SK-N-SH (cell line): ENCODE results near the gene ORMDL3. TPM values are rescaled to one million over a fixed set of nuclear protein-coding genes. Genes with fewer than 3 reads are reported as not detected.

Source experiments
- CTCF ChIA-PET: fragments of 300-600, 350-600 bp; formaldehyde crosslinking; extraction: SDS; loops from one replicate; lab custom pipeline; 2021; lab: Yijun Ruan, JAX
- POLR2A ChIA-PET: fragments of 350-600 bp; sonication (Branson Sonifier 250); formaldehyde crosslinking; extraction: SDS; loops from one replicate; lab custom pipeline; 2020; ENCODE audit warnings: antibody characterized with exemption, inconsistent platforms; lab: Yijun Ruan, JAX
- DNase-seq: peaks from one replicate; pipeline ENCODE4 v3.0.0; 2012
- H2AFZ ChIP-seq: fragments of 200-600 bp; sonication (generic); 2 replicates; pipeline ENCODE4 v1.8.1; 2016; ENCODE audit warnings: antibody characterized with exemption, mild to moderate bottlenecking, low read depth
- H3F3A ChIP-seq: fragments of 200-600 bp; sonication (generic); replicated peaks from 2 replicates; pipeline ENCODE3; 2016; ENCODE audit warnings: antibody characterized with exemption, mild to moderate bottlenecking; ENCODE audit not compliant: insufficient read depth
- H3K27ac ChIP-seq, 2 experiments: fragments of 200-500 bp in 1 of 2; fragments of 200-600 bp in 1 of 2; sonication (Bioruptor generic) in 1 of 2; sonication (generic), shearing (Covaris generic) in 1 of 2; 2 replicates each; pipeline versions ENCODE4 v1.5.1 to v1.6.1; 2014 to 2016; ENCODE audit warnings: low read depth in 2 of 2, inconsistent platforms in 1 of 2, low read length in 1 of 2, mild to moderate bottlenecking in 1 of 2, mixed read lengths in 1 of 2
- H3K27me3 ChIP-seq: fragments of 200-600 bp; sonication (generic), shearing (Covaris generic); 2 replicates; pipeline ENCODE4 v1.6.1; 2016; ENCODE audit warnings: mixed run types; ENCODE audit not compliant: insufficient read depth
- H3K36me3 ChIP-seq, 2 experiments: fragments of 200-500 bp in 1 of 2; fragments of 200-600 bp in 1 of 2; sonication (Bioruptor generic) in 1 of 2; sonication (generic) in 1 of 2; replicated peaks in 1 of 2; 2 replicates each; pipeline versions ENCODE3 to v1.5.1; 2014 to 2016; ENCODE audit warnings: low read length in 1 of 2, mild to moderate bottlenecking in 1 of 2; ENCODE audit not compliant: insufficient read depth in 2 of 2, control insufficient read depth in 1 of 2
- H3K4me1 ChIP-seq, 2 experiments: fragments of 200-500 bp in 1 of 2; fragments of 200-600 bp in 1 of 2; sonication (Bioruptor generic) in 1 of 2; sonication (generic), shearing (Covaris generic) in 1 of 2; 2 replicates each; pipeline versions ENCODE4 v1.5.1 to v1.6.1; 2014 to 2016; ENCODE audit warnings: low read depth in 1 of 2, low read length in 1 of 2, mixed run types in 1 of 2; ENCODE audit not compliant: insufficient read depth in 2 of 2, control insufficient read depth in 1 of 2
- H3K4me2 ChIP-seq: fragments of 200-600 bp; sonication (generic), shearing (Covaris generic); 2 replicates; pipeline ENCODE4 v1.6.1; 2017; ENCODE audit warnings: mixed run types
- H3K4me3 ChIP-seq, 2 experiments: fragments of 200-500 bp in 1 of 2; fragments of 200-600 bp in 1 of 2; sonication (Bioruptor generic) in 1 of 2; sonication (generic), shearing (Covaris generic) in 1 of 2; 2 replicates each; pipeline versions ENCODE4 v1.5.1 to v1.8.1; 2014 to 2016; ENCODE audit warnings: low read depth in 2 of 2, inconsistent platforms in 1 of 2, low read length in 1 of 2, mild to moderate bottlenecking in 1 of 2, mixed read lengths in 1 of 2, moderate library complexity in 1 of 2
- H3K79me2 ChIP-seq: fragments of 200-600 bp; sonication (generic); 2 replicates; pipeline ENCODE4 v1.8.1; 2017; ENCODE audit warnings: mild to moderate bottlenecking; ENCODE audit not compliant: insufficient read depth
- H3K9ac ChIP-seq: fragments of 200-600 bp; sonication (generic); 2 replicates; pipeline ENCODE4 v1.6.1; 2017; ENCODE audit warnings: mixed run types
- H3K9me2 ChIP-seq: fragments of 200-600 bp; sonication (generic); 2 replicates; pipeline ENCODE4 v1.6.1; 2017; ENCODE audit warnings: mixed run types
- H3K9me3 ChIP-seq: fragments of 200-600 bp; sonication (generic); 2 replicates; pipeline ENCODE4 v1.6.1; 2017; ENCODE audit warnings: mixed run types, mild to moderate bottlenecking, moderate library complexity
- H4K20me1 ChIP-seq: fragments of 200-600 bp; sonication (generic); 2 replicates; pipeline ENCODE4 v1.6.1; 2017; ENCODE audit warnings: mild to moderate bottlenecking, mixed run types; ENCODE audit not compliant: insufficient read depth
- CHD2 ChIP-seq: fragments of 150-350 bp; IDR thresholded peaks from 2 replicates; pipeline ENCODE4 v1.6.1; 2018; ENCODE audit warnings: low read length; ENCODE audit not compliant: partially characterized antibody
- ELF1 ChIP-seq: IDR thresholded peaks from 2 replicates; pipeline ENCODE4 v1.4.0; 2012
- EZH2phosphoT487 ChIP-seq: fragments of 200-600 bp; sonication (generic); IDR thresholded peaks from 2 replicates; pipeline ENCODE4 v1.6.1; 2017; ENCODE audit warnings: low read depth, mixed run types, mild to moderate bottlenecking, antibody characterized with exemption, moderate library complexity, borderline replicate concordance
- FOSL2 ChIP-seq: IDR thresholded peaks from 2 replicates; pipeline ENCODE4 v1.4.0; 2012; ENCODE audit warnings: low read depth, mild to moderate bottlenecking, moderate library complexity, borderline replicate concordance
- FOXJ3 ChIP-seq: sonication (generic); formaldehyde crosslinking; IDR thresholded peaks from 2 replicates; pipeline ENCODE4 v1.5.1; 2020; ENCODE audit warnings: mild to moderate bottlenecking, missing genetic modification reagents
- GABPA ChIP-seq: IDR thresholded peaks from 2 replicates; pipeline ENCODE4 v1.4.0; 2012; ENCODE audit warnings: low read depth, mild to moderate bottlenecking
- MXI1 ChIP-seq: IDR thresholded peaks from 2 replicates; pipeline ENCODE4 v1.6.1; 2012; ENCODE audit warnings: mild to moderate bottlenecking, low read depth, low read length, improper control_type of control experiment
- NRF1 ChIP-seq: IDR thresholded peaks from 2 replicates; pipeline ENCODE4 v1.6.1; 2012; ENCODE audit warnings: low read depth, mild to moderate bottlenecking, low read length
- RAD21 ChIP-seq: IDR thresholded peaks from 2 replicates; pipeline ENCODE4 v1.6.1; 2012; ENCODE audit warnings: mild to moderate bottlenecking, low read length
- RCOR1 ChIP-seq: fragments of 150-350 bp; IDR thresholded peaks from 2 replicates; pipeline ENCODE4 v1.6.1; 2017; ENCODE audit warnings: antibody characterized with exemption, low read length
- RFX5 ChIP-seq: IDR thresholded peaks from 2 replicates; pipeline ENCODE4 v1.6.1; 2012; ENCODE audit warnings: mild to moderate bottlenecking, improper control_type of control experiment, low read length
- RXRA ChIP-seq: IDR thresholded peaks from 2 replicates; pipeline ENCODE4 v1.4.0; 2012; ENCODE audit warnings: low read depth, mild to moderate bottlenecking, borderline replicate concordance
- SIN3A ChIP-seq: IDR thresholded peaks from 2 replicates; pipeline ENCODE4 v1.6.1; 2012; ENCODE audit warnings: low read depth, mild to moderate bottlenecking, low read length, moderate library complexity, borderline replicate concordance
- SMC3 ChIP-seq: IDR thresholded peaks from 2 replicates; pipeline ENCODE4 v1.6.1; 2012; ENCODE audit warnings: low read depth, low read length, improper control_type of control experiment
- TAF1 ChIP-seq: IDR thresholded peaks from 2 replicates; pipeline ENCODE4 v1.6.1; 2012; ENCODE audit warnings: low read depth, mild to moderate bottlenecking, low read length, moderate library complexity, borderline replicate concordance
- TCF12 ChIP-seq: IDR thresholded peaks from 2 replicates; pipeline ENCODE4 v1.4.0; 2012
- WGBS: methylation state at CpG from one replicate; pipeline ENCODE4 v1.1.6; 2017; ENCODE audit warnings: low lambda C conversion rate; 5-methylcytosine and 5-hydroxymethylcytosine counted together
- polyA plus RNA-seq, 3 experiments: library from polyadenylated mRNA; depleted of rRNA; stranded (reverse); fragments of >200 nt; gene quantifications; 2 replicates each; pipeline ENCODE4 v1.2.3, GENCODE V29; 2012
- TF ChIP-seq, protein P1 (sequence below): IDR thresholded peaks from 2 replicates; pipeline ENCODE4 v1.4.0; 2012; ENCODE audit warnings: low read depth, borderline replicate concordance
- TF ChIP-seq, protein P2 (sequence below): IDR thresholded peaks from 2 replicates; pipeline ENCODE4 v1.4.0; 2012; ENCODE audit warnings: low read depth
- TF ChIP-seq, protein P3 (sequence below): fragments of 200-600 bp; sonication (generic); IDR thresholded peaks from 2 replicates; pipeline ENCODE4 v1.6.1; 2017; ENCODE audit warnings: antibody characterized with exemption, mild to moderate bottlenecking, moderate library complexity

Gene ORMDL3
- polyA plus RNA-seq, 1 of the 3 experiments (the other 2 are of a cell fraction): 27.8 TPM

DNA sequence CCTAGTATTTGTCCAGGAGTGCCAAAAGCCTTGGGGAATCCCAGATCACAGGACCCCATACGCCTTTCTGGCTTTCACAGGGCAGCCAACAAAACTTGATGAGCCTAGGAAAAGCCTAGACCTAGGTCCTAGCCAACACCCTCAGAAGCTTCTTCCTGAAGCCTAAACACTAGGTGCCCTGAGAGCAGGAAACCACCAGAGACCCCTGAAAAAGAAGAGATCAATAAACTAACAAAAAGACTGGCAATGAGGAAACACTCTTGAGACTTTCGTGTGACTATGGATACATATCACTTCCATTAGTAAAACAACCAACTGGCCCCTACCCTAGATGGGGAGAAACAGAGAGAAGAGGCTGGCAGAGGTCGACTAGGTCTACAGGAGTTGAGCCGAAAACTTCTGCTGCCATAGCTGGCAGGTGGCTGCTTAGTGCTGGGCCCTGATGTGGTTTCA is 1.2 kb downstream of the ORMDL3 start:
- Histone ChIP-seq H3K4me2 (peak overlapping the region; percentile 96), H4K20me1 (peaks cover 37% of the 10 kb centered on the region), H3K36me3 (peaks cover 9 to 30% of the 10 kb centered on the region in 2 experiments), H3K79me2 (peaks cover 37% of the 10 kb centered on the region), H3K27me3 (no peaks in the 10 kb centered on the region), H3K9me3 (no peaks in the 10 kb centered on the region), H3K9ac (peak overlapping the region; percentile 86; the same call in 1 of the 2 replicates), H3F3A (peaks cover 27% of the 10 kb centered on the region), H2AFZ (no peak overlapping the region), H3K9me2 (no peaks in the 10 kb centered on the region), H3K4me3 (peak overlapping the region; percentile 60 to 92), H3K27ac (no peak overlapping the region), H3K4me1 (peaks cover 8 to 32% of the 10 kb centered on the region in 2 experiments; a peak in 3 of 4 replicates)
- DNase-seq: no peak
- POLR2A ChIA-PET: no interaction called here
- CTCF ChIA-PET: interaction anchor here (1.2 to 3.4 kb wide), 3 partner anchors 10 to 33 kb away, joined by 4 to 20 read pairs (median 5); no protein-coding TSS in a partner anchor
- TF ChIP-seq NRF1: no peak
- no peak for TF ChIP-seq RFX5
- WGBS: 73% methylated on average over 4 of the region's 4 CpGs

DNA sequence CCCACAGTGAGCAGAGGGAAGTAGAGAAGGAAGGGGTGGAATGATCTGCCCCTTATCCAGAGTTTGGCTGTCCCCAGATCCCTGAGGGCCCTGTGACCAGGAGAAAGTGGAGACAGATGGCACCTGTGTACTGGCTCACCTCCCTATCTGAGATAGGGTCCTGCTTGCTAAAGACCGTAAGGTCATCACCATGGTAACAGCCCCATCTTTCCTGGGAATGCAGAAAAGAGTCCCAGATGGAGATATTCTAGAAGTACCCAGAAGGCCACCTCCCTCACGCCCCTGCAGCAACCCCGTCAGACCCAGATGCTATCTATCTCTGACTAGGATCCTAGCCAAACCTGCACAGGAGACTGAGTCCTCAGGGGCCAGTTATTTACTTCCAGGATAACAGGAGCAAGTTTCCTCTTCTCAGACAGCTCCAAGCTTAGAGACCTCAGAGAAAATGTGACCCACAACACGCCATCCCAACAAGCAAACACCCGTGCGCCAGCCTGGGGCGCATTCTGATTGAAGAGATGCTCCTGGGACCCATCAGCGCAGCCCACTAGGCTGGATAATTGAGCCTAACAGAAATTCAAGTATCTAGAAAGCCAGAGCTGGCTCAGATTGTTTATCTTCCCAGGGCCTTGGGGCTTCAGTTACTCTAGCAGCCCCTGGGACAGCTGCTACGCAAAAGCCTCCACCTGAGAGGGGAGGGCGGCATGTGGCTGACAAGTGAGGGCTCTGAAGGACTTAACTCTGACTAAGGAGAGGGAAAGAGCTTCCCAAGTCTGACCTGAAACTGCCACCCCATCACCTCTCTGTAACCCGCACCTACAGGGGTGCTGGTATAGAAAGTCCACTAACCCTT is 1.9 kb downstream of the ORMDL3 start:
- no peak for TF ChIP-seq SMC3
- TF ChIP-seq NRF1: no peak
- TF ChIP-seq, protein P1, sequence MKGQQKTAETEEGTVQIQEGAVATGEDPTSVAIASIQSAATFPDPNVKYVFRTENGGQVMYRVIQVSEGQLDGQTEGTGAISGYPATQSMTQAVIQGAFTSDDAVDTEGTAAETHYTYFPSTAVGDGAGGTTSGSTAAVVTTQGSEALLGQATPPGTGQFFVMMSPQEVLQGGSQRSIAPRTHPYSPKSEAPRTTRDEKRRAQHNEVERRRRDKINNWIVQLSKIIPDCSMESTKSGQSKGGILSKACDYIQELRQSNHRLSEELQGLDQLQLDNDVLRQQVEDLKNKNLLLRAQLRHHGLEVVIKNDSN: no peak
- no peak for TF ChIP-seq ELF1
- TF ChIP-seq FOXJ3 (CRISPR knock-in tag): no peak
- TF ChIP-seq MXI1: no peak
- TF ChIP-seq, protein P2, sequence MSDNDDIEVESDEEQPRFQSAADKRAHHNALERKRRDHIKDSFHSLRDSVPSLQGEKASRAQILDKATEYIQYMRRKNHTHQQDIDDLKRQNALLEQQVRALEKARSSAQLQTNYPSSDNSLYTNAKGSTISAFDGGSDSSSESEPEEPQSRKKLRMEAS: no peak
- peaks cover 37% of the 10 kb centered on the region for H3K79me2 ChIP-seq
- no peak overlapping the region; a peak in 1 of 4 replicates for H3K27ac ChIP-seq
- peaks cover 8 to 32% of the 10 kb centered on the region in 2 experiments; a peak in 3 of 4 replicates for H3K4me1 ChIP-seq
- H3K9me3 ChIP-seq: no peaks in the 10 kb centered on the region
- H2AFZ ChIP-seq: no peak overlapping the region
- WGBS: 93% methylated on average over 9 of the region's 11 CpGs
- CTCF ChIA-PET: interaction anchor here (1.9 to 3.4 kb wide), 2 partner anchors 9 to 14 kb away, joined by 5 to 20 read pairs; no protein-coding TSS in a partner anchor
- H3K27me3 ChIP-seq: no peaks in the 10 kb centered on the region
- 0 out of 2 replicates have a peak overlapping the region, but pooled peaks have one; percentile 86 for H3K9ac ChIP-seq
- H3K9me2 ChIP-seq: no peaks in the 10 kb centered on the region
- H3K4me3 ChIP-seq: no peak overlapping the region; a peak in 1 of 4 replicates
- peak overlapping the region; percentile 96 for H3K4me2 ChIP-seq
- H4K20me1 ChIP-seq: peaks cover 37% of the 10 kb centered on the region
- POLR2A ChIA-PET: no interaction called here
- H3F3A ChIP-seq: peaks cover 24% of the 10 kb centered on the region
- DNase-seq: no peak
- H3K36me3 ChIP-seq: peaks cover 9 to 37% of the 10 kb centered on the region in 2 experiments

DNA sequence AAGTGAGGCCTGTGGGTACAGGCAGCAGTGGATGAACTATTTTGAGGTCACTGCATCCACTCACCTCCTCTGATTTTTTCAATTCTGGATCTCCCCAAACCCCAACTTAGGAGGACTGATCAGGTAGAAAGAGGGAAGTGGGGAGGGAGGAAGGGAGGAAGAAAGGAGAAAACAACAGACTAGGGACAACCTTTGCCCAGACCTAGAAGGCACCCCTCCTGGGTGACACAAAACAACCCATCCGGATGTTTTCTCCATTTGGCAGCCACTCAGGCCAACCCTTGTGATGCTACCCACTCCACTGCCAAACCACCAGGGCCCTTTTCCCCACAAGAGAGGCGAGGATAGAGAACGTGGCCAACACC is 2.7 kb downstream of the ORMDL3 start:
- Histone ChIP-seq H2AFZ (no peak overlapping the region), H3K9ac (no peak overlapping the region), H3K4me2 (no peak overlapping the region), H3K4me3 (no peak overlapping the region), H3F3A (peaks cover 16% of the 10 kb centered on the region), H3K79me2 (peaks cover 37% of the 10 kb centered on the region), H3K27ac (no peak overlapping the region), H4K20me1 (peaks cover 33% of the 10 kb centered on the region), H3K9me2 (no peaks in the 10 kb centered on the region), H3K9me3 (no peaks in the 10 kb centered on the region), H3K27me3 (no peaks in the 10 kb centered on the region), H3K4me1 (peaks cover 8 to 32% of the 10 kb centered on the region in 2 experiments; a peak in 3 of 4 replicates), H3K36me3 (peaks cover 9 to 39% of the 10 kb centered on the region in 2 experiments)
- POLR2A ChIA-PET: no interaction called here
- 90% methylated on average over 3 of the region's 3 CpGs for WGBS
- CTCF ChIA-PET: no interaction called here
- no peak for DNase-seq
- TF ChIP-seq SIN3A (no peak), RCOR1 (no peak), CHD2 (no peak), TAF1 (no peak), RAD21 (no peak), EZH2phosphoT487 (no peak), RXRA (no peak), FOXJ3 (CRISPR knock-in tag) (no peak), GABPA (no peak), NRF1 (no peak), FOSL2 (no peak), TCF12 (no peak)
- TF ChIP-seq, protein P3, sequence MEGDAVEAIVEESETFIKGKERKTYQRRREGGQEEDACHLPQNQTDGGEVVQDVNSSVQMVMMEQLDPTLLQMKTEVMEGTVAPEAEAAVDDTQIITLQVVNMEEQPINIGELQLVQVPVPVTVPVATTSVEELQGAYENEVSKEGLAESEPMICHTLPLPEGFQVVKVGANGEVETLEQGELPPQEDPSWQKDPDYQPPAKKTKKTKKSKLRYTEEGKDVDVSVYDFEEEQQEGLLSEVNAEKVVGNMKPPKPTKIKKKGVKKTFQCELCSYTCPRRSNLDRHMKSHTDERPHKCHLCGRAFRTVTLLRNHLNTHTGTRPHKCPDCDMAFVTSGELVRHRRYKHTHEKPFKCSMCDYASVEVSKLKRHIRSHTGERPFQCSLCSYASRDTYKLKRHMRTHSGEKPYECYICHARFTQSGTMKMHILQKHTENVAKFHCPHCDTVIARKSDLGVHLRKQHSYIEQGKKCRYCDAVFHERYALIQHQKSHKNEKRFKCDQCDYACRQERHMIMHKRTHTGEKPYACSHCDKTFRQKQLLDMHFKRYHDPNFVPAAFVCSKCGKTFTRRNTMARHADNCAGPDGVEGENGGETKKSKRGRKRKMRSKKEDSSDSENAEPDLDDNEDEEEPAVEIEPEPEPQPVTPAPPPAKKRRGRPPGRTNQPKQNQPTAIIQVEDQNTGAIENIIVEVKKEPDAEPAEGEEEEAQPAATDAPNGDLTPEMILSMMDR: no peak
